NCI-H1417 (cell line): ENCODE results near the gene RCAN2.

Experiments
- DNase-seq, 3 experiments: peaks; one replicate each; lab custom pipeline; 2025; lab: John Stamatoyannopoulos, UW

The RCAN2 gene

DNA sequence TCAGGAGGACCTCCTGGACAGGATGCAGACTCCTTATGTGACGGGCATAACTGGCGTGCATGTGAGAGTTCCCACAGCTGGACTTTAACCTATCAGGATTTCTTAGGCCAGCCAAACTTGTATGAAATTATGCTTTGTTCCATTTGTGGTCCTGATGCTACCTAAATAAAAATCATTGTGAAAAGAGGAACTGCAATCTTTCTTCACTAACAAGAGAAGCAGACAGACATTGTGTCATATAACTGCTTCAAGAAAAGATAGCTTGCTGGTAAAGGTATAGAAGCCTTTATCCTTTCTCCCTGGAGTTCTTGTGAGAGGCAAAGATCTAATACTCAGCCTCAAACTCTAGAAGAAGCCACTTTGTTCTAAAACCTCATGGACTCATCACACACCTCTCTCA, 233.0 kb downstream of the RCAN2 start:
- no peak for DNase-seq

DNA sequence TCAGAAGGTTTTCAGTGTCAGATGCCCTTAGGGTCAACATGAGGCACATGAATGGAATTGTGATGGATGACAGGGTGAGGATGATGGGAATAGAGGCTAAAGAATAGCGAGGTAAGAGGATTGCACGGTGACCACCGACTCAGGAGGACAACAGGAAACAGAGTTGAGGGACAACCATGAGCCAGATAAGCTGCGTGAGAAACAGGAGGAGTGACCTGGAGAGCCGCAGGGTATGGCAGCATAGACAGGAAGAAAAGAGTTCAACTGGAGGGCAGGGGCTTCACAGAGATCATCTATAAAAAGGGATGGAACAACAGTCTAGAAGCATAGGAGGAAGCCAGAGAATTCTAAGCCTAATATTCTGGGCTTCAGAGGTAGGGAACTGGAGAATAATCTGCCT, 235.7 kb downstream of the RCAN2 start:
- DNase-seq, result no peak

DNA sequence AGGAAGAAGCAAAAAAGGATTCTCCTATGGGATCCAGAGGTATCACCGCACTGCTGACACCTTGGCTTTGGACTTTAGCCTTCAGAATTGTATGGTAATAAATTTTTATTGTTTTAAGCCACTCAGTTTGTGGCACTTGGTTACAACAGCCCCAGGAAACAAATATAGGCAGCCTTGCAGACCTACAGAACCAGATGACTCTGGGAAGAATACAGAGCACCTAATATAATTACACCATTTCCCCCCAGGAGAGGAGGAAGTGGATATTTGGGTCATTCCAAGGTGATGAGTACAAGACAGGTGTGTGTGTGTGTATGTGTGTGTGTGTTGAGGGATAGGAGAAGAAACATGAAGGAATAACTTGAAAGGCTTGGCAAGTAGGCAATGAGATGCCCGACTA, 236.3 kb downstream of the RCAN2 start:
- DNase-seq, result no peak

DNA sequence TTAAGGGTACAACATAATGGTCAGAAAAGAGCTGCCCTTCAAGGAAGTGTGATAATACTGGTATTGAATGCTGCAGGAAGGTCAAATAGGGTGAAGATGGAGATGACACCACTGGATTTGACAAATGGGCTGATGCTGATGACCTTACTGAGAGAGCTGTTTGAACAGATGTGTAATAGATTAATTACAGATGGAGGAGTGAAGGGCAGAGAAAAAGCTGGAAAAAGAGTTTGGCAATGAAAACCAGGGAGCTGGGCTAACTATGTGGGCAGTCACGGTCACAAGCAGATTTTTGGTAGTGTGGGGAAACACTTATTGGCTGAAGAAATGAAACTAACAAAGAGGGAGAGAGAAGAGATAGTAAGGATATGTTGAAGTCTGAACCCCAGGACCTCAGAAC, 236.9 kb downstream of the RCAN2 start:
- no peak for DNase-seq

DNA sequence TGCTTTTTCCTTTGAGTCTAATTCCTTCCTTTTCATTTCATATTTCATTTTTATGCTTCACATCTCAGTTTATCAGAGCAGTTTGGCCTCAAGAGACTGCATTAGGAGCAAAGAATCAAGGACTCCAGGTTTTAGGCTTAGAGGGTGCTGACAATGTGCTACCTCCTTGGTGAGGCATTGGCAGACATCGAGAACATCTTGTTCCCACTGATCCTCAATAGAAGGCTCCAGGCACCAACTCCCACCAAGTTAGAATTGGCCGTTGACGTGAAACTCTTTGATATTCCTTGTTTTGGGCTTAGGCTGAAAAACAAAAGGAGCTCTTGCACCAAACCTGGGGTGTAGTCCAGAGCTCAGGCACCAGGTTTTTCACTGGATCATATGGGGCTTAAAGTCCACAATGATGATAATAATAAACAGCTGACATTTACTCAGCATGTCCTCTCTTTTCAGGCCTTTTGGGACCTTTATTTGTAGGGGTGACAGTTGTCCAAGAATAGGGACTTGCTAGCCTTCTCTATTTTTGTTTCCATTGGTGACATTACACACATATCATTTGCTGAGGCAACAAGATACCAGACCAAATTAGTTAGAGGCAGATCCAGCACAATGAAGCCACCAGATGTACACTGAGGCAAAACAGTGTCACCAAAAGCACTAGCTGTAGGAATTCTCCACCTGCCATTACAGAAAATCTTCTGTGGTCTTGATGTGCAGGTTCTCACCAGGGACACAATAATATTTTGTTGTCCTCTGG, 239.5 kb downstream of the RCAN2 start:
- no peak for DNase-seq

- DNase-seq, result no peak
Observed at GRCh38 chr6:46248143-46248542, 243.1 kb downstream of the RCAN2 start.

GRCh38 chr6:46246727-46247126, 244.5 kb downstream of the RCAN2 start:
- no peak for DNase-seq

DNA sequence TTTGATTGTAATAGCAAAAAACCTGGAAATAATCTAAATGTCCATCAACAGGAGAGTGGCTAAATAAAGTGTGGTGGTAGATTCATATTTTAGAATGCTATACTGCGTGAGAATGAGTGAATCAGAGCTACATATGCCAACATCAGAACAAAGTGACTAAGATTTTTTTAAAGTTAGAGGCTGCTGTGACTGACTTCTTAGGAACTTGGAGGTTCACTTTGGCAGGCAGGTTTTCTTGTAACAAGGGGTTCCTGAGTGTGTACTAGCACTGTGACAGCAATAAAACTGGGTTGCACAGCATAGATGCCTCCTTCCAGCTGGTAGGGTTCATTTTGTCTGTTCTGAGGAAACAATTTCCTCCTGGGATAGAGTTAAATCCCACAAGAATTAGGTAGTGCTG, 245.2 kb downstream of the RCAN2 start:
- DNase-seq, result no peak

DNA sequence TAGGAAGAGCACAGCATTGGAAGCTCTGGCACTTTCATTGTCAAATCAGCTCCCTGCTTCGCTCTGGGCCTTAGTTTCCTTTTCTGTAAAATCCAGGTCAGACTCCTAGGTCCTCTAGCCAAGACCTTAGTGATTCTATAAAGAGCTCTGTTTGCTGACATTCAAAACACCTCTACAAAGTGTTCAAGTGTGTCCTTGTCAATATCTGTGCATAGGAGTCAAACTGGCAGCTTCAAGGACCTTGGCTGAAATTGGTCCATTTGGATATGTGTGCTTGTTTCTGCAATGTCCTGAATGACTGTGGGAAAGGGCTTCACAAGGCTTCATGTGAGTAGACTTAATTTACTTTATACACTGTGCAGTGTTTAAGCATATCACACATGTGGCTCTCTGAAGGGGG, 246.6 kb downstream of the RCAN2 start:
- no peak for DNase-seq

DNA sequence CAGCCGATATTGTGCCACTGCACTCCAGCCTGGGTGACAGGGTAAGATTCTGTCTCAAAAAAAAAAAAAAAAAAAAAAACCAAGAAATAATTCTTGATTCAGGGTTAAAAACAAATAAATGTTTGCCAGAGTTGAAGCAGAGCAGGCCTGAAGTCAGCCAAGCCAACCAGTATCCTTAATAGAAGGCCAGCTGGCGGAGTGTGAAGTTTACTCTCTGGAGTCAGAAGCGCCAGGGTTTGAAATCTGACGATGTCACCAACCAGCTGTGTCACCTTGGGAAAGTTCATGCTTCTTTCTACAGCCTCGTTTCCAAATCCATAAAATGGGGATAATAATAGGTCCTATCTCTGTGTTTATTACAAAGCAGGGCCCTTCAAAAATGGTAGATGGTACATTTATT, 247.5 kb downstream of the RCAN2 start:
- no peak for DNase-seq

GRCh38 chr6:46242921-46243320, 248.3 kb downstream of the RCAN2 start:
- DNase-seq, result no peak

- DNase-seq, result peak in 1 of 3 experiments; percentile 24
Observed at GRCh38 chr6:46240866-46241565, 250.2 kb downstream of the RCAN2 start.

GRCh38 chr6:46236752-46237151, 254.5 kb downstream of the RCAN2 start:
- no peak for DNase-seq

DNA sequence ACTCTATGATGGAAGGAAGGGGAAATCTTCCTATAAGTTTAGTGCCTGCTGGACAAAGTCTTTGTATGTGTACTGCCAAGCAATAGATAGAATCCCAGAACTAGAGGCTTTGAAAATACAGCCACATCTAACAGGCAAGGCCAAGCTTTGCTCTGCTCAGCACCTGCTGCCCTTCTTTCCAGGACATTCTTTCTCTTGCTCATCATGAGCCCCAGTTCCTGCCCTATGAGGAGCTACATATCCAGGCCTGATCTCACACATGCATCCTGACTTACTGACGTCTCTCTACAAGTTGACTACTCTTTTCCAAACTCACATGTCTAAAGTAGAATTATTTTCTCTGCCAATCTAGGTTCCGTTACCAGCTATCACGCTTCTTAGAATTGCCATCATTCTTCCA, 256.0 kb downstream of the RCAN2 start:
- DNase-seq, result no peak

DNA sequence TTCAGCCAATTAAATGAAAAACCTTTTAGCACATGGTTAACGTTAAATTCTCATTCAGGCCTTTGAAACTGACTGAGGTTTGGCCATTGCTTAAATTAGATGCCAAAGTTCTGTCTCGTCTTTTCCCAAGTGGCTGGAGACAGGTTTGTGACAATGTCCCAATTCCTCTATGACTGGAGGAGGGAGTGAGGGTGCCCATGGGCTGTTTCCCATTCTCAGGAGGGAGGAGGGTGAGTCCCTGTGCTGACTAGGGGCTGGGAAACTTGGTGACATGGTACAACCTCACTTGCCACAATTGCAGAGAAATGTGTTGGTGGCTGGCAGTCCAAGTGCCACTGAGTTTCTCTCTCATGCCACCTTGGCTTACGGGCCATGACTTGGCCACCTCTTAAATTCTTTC, 256.5 kb downstream of the RCAN2 start:
- no peak for DNase-seq

DNA sequence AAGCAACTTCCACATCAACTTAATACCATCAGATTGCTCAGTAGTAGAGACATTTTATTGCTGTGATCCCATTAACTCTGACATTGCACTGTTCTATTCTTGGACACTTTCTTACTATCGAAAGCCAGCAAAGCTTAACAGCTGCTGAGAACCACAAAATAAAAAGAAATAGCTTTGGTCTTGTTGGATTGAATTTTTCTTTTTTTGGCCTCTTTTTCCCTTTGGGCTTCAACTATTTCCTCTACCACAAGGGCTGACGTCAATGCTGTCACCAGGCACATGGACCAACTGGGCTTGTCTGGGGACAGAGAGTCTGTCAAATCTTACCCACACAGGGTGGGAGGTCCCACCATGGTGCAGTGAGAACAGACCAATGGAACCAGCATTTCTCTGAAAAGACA, 257.1 kb downstream of the RCAN2 start:
- DNase-seq, result no peak

GRCh38 chr6:46233129-46233528, 258.1 kb downstream of the RCAN2 start:
- no peak for DNase-seq

DNA sequence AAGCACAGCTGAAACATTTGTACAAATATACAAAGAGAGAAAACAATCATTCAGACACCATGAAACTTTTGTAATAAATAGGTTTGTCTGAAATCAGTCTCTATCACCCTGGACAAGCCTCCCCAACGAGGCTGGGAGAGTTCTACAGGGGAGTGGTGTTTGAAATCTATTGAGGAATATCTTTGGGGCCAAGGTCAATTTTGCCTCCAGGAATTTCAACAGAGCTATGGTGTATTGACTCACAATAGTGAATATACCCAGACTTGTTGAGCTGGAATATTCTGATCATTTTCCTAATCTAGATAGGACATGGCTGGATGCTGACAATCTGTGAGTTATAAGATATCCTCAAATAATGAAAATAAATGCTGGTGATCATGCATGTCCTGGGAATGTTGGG, 269.0 kb downstream of the RCAN2 start:
- DNase-seq, result no peak

DNA sequence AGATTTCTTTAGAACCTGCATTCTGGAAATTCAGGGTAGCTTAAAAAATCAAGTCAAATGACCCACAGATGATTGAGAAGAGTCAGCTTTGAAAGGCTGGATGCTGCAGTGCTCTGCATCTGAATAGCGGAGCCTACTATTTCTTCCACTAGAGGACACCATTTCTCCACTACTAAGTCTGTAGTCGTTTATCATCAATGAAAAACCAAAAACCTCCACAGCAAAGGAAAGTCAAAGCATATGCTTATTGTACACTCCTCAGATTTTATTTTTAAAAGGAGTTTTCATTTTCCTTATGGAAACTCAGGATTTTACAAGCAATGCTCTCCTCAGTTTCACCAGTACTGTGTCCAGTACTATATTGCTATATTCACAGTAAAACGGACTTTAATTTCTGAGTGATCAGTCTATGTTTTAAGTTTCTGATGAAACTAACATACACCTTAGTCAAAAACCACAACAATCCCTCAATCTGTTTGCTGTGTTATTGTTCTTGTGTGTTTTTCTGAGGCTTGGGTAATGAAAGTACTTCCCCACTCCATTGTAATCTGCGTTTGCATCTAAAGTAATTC, 269.9 kb downstream of the RCAN2 start:
- DNase-seq, result peak; percentile 32 to 75 (median 38)

DNA sequence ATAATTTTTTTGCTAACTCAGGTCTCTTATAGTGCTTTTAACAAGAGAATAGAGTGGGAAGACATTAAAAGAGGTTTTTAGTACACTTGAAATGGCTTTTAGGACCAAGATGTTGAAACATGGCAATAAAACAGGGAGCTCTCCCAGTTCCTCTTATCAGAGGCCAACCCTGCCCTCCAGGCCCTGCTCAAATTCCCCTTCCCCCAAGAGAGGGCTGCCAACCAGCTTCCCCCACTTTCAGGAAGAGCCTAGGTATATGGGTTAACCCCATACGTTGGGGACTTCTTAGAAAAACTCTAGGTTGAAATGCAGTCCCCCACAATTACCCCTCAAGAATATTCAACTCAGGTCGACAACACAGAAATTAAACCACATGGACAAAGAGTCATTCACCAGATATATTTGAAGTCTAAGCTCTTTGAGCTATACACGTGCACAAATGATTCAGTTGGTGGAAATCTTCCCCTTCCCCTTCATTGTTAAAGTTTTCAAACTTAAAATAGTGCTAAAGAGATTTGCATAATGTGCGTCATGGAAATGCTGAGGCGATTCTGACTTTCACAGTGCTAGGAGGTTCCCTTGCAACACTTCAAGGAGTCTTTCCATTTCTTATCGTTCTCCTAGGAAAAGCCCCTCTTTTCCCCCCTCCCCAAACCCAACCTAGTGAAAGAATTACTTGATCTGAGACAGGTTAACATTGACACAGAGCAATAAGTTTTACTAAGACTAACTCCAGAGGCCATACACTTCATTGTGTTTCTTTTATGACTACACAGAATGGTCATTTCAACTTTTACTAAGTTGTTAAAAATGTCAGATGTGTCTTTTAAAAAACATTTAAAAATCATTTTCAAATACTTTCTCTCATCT, 270.7 kb downstream of the RCAN2 start:
- no peak for DNase-seq

DNA sequence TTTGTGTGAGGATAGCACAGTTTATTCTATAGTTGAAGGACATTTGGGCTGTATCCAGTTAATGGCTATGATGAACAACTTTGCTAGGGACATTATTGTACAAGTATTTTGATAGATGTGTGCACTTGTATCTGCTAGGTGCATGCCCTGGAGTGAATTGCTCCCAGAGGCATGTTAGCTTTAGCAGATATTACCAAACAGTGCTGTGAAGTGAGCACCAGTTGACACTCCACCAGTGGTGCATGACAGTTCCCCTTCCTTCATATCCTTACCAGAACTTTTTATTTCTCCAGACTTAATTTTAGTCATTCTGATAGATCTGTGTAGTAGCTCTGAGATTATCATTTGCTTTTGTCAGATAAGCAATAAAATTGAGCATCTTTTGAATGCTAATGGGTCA, 271.6 kb downstream of the RCAN2 start:
- DNase-seq, result no peak

DNA sequence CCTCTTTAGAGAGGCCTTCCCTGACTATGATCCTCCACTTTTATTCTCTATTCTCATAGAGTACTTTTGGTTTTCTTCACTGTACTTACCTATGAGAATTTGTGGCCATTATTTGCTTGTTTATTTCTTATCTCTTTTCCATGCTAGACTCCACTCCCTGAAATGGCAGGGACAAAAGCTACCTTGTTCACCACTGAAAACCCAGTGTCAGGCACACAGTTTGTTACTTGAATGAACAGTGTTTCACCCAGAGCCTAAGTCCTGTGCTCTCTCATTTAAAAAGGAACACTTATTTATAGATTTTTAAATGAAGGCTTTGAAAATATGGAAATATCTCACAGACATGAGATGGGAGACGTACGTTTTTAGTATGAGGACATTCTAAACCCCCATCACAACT, 272.8 kb downstream of the RCAN2 start:
- no peak for DNase-seq
